ENCODE results near the gene MRPL50.

DNA sequence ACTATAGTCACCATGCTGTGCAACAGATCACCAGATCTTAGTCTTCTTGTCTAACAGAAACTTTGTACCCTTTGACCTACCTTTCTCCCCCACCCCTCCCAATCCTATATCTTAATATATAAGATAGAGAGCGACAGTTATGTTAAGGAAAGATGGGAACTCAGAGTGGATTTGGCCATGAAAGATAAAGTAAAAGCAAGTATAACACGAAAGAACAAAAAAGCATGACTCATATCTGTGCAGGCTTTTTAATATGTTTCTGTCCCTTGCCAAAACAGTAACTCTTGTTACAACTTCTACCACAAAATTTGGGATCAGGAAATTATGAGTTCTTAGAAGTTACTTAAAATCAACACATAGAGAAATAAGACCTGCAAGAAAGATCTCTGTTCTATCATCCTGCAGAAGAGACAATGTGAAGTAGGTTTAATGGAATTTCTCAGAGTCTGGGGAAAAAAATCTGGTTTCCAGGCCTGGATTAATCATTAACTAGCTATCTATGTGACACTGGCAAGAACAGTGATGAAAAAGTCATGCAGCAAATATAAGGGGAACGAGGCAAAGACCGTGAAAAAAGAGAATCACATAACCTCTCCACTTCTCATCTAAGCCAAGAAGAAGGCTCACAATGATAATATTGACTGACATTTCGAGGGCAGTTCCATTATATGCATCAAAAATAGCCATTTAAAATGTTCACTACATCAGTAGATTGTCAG, 32.2 kb downstream of the MRPL50 start:
- TF ChIP-seq, protein P1, sequence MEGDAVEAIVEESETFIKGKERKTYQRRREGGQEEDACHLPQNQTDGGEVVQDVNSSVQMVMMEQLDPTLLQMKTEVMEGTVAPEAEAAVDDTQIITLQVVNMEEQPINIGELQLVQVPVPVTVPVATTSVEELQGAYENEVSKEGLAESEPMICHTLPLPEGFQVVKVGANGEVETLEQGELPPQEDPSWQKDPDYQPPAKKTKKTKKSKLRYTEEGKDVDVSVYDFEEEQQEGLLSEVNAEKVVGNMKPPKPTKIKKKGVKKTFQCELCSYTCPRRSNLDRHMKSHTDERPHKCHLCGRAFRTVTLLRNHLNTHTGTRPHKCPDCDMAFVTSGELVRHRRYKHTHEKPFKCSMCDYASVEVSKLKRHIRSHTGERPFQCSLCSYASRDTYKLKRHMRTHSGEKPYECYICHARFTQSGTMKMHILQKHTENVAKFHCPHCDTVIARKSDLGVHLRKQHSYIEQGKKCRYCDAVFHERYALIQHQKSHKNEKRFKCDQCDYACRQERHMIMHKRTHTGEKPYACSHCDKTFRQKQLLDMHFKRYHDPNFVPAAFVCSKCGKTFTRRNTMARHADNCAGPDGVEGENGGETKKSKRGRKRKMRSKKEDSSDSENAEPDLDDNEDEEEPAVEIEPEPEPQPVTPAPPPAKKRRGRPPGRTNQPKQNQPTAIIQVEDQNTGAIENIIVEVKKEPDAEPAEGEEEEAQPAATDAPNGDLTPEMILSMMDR (conservative IDR thresholded peaks at IDR 0.05; ENCODE audit: low read depth in 2 of 2) = no peak
- TF ChIP-seq JUNB (IDR thresholded peaks at IDR 0.05; ENCODE audit: unreplicated experiment) (no peak), EZH2 (IDR thresholded peaks at IDR 0.05; ENCODE audit: low read depth, unreplicated experiment) (no peak), POLR2AphosphoS5 (IDR thresholded peaks at IDR 0.05; ENCODE audit: low read depth) (no peak)

Data from GM23338 (cell line).